A673 (cell line): Measurements from ENCODE around the gene RASA1. TPM values are rescaled to one million over a fixed set of nuclear protein-coding genes. Genes with fewer than 3 reads are reported as not detected.

Experiments
- BruUV-seq: library from RNA; stranded (reverse); fragments of 400-500 nt; replicated peaks from 2 replicates; lab custom pipeline; 2021; lab: Mats Ljungman, UMichigan
- CTCF ChIA-PET: fragments of 300-600 bp; sonication (Branson Sonifier 250); formaldehyde crosslinking; loops from one replicate; lab custom pipeline; 2022; ENCODE audit warnings: antibody characterized with exemption; lab: Charles Lee
- POLR2A ChIA-PET: fragments of 300-600 bp; sonication (Branson Sonifier 250); formaldehyde crosslinking; loops from one replicate; lab custom pipeline; 2022; ENCODE audit warnings: antibody characterized with exemption; ENCODE audit not compliant: low non-redundant PET; lab: Charles Lee
- DNase-seq: peaks from one replicate; pipeline ENCODE4 v3.0.0-alpha.2; 2015; ENCODE audit warnings: low spot score
- H3K27ac ChIP-seq: fragments of 200-600 bp; sonication (generic); 2 replicates; pipeline ENCODE4 v1.5.1; 2016; ENCODE audit warnings: mixed run types, low read depth, mild to moderate bottlenecking, mixed read lengths, antibody characterized with exemption, low read length; ENCODE audit not compliant: poor library complexity, severe bottlenecking
- H3K27me3 ChIP-seq: fragments of 200-600 bp; sonication (generic); replicated peaks from 2 replicates; pipeline ENCODE4 v1.6.1; 2017; ENCODE audit warnings: mixed run types, low read depth, mild to moderate bottlenecking, mixed read lengths, antibody characterized with exemption, low read length; ENCODE audit not compliant: insufficient read depth, poor library complexity
- H3K36me3 ChIP-seq: fragments of 200-600 bp; sonication (generic); 2 replicates; pipeline ENCODE4 v1.6.1; 2016; ENCODE audit warnings: mixed run types, mild to moderate bottlenecking, mixed read lengths, antibody characterized with exemption, low read length; ENCODE audit not compliant: insufficient read depth, poor library complexity, severe bottlenecking
- H3K4me1 ChIP-seq: fragments of 200-600 bp; sonication (generic); 2 replicates; pipeline ENCODE4 v1.6.1; 2017; ENCODE audit warnings: mixed run types, mild to moderate bottlenecking, mixed read lengths, antibody characterized with exemption, low read length; ENCODE audit not compliant: insufficient read depth, poor library complexity, severe bottlenecking
- H3K4me3 ChIP-seq: fragments of 200-600 bp; sonication (generic); 2 replicates; pipeline ENCODE4 v1.5.1; 2016; ENCODE audit warnings: low read depth, mixed run types, mild to moderate bottlenecking, mixed read lengths, low read length; ENCODE audit not compliant: poor library complexity, severe bottlenecking
- H3K9me3 ChIP-seq: fragments of 200-600 bp; sonication (generic); 2 replicates; pipeline ENCODE4 v1.6.1; 2016; ENCODE audit warnings: mixed run types, low read depth, mild to moderate bottlenecking, mixed read lengths, antibody characterized with exemption, low read length; ENCODE audit not compliant: poor library complexity, severe bottlenecking
- CTCF ChIP-seq: fragments of 300-800, 200-600 bp; sonication (generic); conservative IDR thresholded peaks from 2 replicates; pipeline ENCODE4 v1.5.1; 2017; ENCODE audit warnings: low read depth, mild to moderate bottlenecking, antibody characterized with exemption, low read length, moderate library complexity, mixed read lengths
- EZH2 ChIP-seq: fragments of 200-600 bp; sonication (generic); IDR thresholded peaks from 2 replicates; pipeline ENCODE4 v1.6.1; 2017; ENCODE audit warnings: borderline replicate concordance, low read depth, mild to moderate bottlenecking, mixed read lengths, antibody characterized with exemption, low read length; ENCODE audit not compliant: poor library complexity, severe bottlenecking
- intact Hi-C: fragments of 100-400 bp; cut with micrococcal nuclease; formaldehyde crosslinking; loops from one replicate; pipeline ENCODE4 v1.10.0; 2022; ENCODE audit not compliant: unreplicated experiment
- total RNA-seq: library from RNA; stranded (reverse); gene quantifications from 2 replicates; pipeline ENCODE4 v1.2.3, GENCODE V29; 2021

The RASA1 gene
- total RNA-seq, 1 experiment from 2014 or later, result 34.2 TPM

- Histone ChIP-seq H3K36me3 (peaks cover 89% of the 10 kb centered on the region), H3K9me3 (no peaks in the 10 kb centered on the region), H3K4me3 (no peak overlapping the region), H3K4me1 (peaks cover 15% of the 10 kb centered on the region), H3K27me3 (no peaks in the 10 kb centered on the region), H3K27ac (no peak overlapping the region)
- CTCF ChIA-PET, result no interaction called here
- POLR2A ChIA-PET, result no interaction called here
- intact Hi-C loops, result loop anchor here (5.0 kb wide), 3 partner anchors 386 to 521 kb away; no protein-coding TSS in a partner anchor
- TF ChIP-seq CTCF (no peak), EZH2 (no peak)
- no TSS peak for BruUV-seq
- DNase-seq, result no peak
These were observed 135.7 kb downstream of the RASA1 start for GRCh38 chr5:87403409-87403808.

GRCh38 chr5:87403899-87404298, 136.2 kb downstream of the RASA1 start:
- intact Hi-C loops, result loop anchor here (5.0 kb wide), 3 partner anchors 387 to 522 kb away; no protein-coding TSS in a partner anchor
- no peaks in the 10 kb centered on the region for H3K27me3 ChIP-seq
- no peak for DNase-seq
- H3K27ac ChIP-seq, result no peak overlapping the region
- ChIA-PET POLR2A (no interaction called here), CTCF (no interaction called here)
- no peaks in the 10 kb centered on the region for H3K9me3 ChIP-seq
- H3K4me1 ChIP-seq, result peaks cover 14% of the 10 kb centered on the region
- H3K36me3 ChIP-seq, result peaks cover 89% of the 10 kb centered on the region
- no TSS peak for BruUV-seq
- no peak overlapping the region for H3K4me3 ChIP-seq
- no peak for TF ChIP-seq CTCF
- TF ChIP-seq EZH2, result no peak

GRCh38 chr5:87404359-87404758, 136.7 kb downstream of the RASA1 start:
- no peaks in the 10 kb centered on the region for H3K27me3 ChIP-seq
- peaks cover 89% of the 10 kb centered on the region for H3K36me3 ChIP-seq
- CTCF ChIA-PET, result no interaction called here
- H3K27ac ChIP-seq, result no peak overlapping the region
- no peak overlapping the region for H3K4me3 ChIP-seq
- TF ChIP-seq EZH2, result no peak
- TF ChIP-seq CTCF, result no peak
- intact Hi-C loops, result loop anchor here (5.0 kb wide), 3 partner anchors 387 to 522 kb away; no protein-coding TSS in a partner anchor
- POLR2A ChIA-PET, result no interaction called here
- H3K9me3 ChIP-seq, result no peaks in the 10 kb centered on the region
- no TSS peak for BruUV-seq
- no peak for DNase-seq
- H3K4me1 ChIP-seq, result peaks cover 9% of the 10 kb centered on the region
